Left ventricle myocardium superior (tissue), 1 donor: Measurements from ENCODE around the gene TPMT. TPM values are rescaled to one million over a fixed set of nuclear protein-coding genes. Genes with fewer than 3 reads are reported as not detected.
"Not testable (repeated sequence)": the region's sequence is repeated elsewhere in the genome, so short reads cannot be mapped to it uniquely, and the experiment has no call there.

Source experiments
- ATAC-seq: fragments of 200-7000 bp; cut with Tn5 transposase; one replicate; pipeline ENCODE4 v1.9.1; 2020; ENCODE audit warnings: mild to moderate bottlenecking, moderate library complexity
- DNase-seq: peaks from one replicate; pipeline ENCODE4 v3.0.0-alpha.2; 2020
- intact Hi-C: fragments of 100-400 bp; cut with micrococcal nuclease; formaldehyde crosslinking; loops from one replicate; pipeline ENCODE4 v1.11.0; 2022
- long read RNA-seq: library from polyadenylated mRNA; unstranded; transcript quantifications from one replicate; pipeline ENCODE4 v2.0.0, GENCODE V29; 2021
- total RNA-seq: library from RNA; stranded (reverse); fragmentation: NEBNext Ultra II Directional; extraction: Animal tissue kit (Norgen Biotek cat#: 25700); gene quantifications from one replicate; pipeline ENCODE4 v1.2.1, GENCODE V29; 2021
- donor health status: DM: no; HTN: yes; CAD: no; lungs with severe emphysema.

The TPMT gene
- total RNA-seq = 14.3 TPM
- long read RNA-seq, transcript TPMT-201 (9 exons, 3,181 nt) = major isoform, 29 of 37 reads
- long read RNA-seq, partial matches to known transcripts = 1 of 37 reads
- long read RNA-seq, other reads (novel, unspliced or antisense) = 7 of 37 reads

- intact Hi-C loops = no loop called here
- ATAC-seq (peak; percentile 23), DNase-seq (no peak)
Observed at GRCh38 chr6:18154507-18155149, at the start of gene TPMT. TPMT (minus strand) TSS chr6:18155077; CDS start chr6:18149127, 5,950 bp downstream.

DNA sequence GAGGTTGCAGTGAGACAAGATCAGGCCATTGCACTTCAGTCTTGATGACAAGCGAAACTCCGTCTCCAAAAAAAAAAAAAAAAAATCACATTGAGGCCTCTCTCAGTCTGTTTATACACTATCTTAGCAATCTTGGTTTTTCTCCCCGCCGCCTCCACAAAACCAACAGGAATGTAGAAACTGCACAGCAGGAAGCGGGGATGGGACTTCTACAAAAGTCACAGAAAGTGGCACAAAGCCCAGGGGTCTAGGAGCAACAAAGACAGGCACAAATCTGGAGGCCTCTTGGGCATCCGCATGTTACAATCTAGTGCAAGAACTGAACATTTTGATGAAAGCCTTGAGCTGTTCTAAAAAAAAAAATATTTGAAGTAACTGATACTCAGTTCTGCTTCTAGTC lies 48.9 kb upstream of the TPMT start:
- no peak for DNase-seq
- intact Hi-C loops = no loop called here
- ATAC-seq = no peak

DNA sequence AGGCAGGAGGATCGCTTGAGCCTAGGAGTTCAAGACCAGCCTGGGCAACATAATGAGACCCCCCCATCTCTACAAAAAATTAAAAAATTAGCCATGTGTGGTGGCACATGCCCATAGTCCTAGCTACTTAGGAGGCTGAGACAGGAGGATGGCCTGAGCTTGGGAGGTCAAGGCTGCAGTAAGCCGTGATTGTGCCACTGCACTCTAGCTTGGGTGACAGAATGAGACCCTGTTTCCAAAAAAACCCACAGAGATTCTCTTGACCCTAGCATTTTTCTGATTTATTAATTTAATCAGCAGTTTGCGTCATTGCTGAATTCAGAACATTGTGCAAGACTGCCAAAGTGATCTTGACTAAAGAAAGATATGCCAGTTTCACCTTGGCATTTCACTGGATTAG lies 37.1 kb upstream of the TPMT start:
- intact Hi-C loops = no loop called here
- no peak for ATAC-seq
- no peak for DNase-seq

GRCh38 chr6:18189196-18189595 lies 34.3 kb upstream of the TPMT start:
- no peak for DNase-seq
- intact Hi-C loops = no loop called here
- no peak for ATAC-seq

DNA sequence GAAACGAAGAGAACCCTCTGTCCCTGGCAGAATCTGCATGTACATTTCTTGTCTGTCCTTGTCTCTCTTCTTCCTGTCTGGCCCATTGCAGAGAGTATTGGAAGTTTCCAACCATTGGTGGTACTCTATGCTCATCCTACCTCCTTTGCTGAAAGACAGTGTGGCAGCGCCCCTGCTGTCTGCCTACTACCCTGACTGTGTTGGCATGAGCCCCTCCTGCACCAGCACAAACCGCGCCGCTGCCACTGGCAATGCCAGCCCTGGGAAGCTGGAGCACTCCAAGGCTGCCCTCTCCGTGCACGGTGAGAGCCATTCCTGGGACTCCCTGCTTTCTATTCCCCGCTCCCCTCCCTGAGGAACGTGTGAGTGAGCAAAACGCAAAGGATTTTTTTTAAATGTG lies 32.8 kb upstream of the TPMT start:
- no peak for ATAC-seq
- intact Hi-C loops = no loop called here
- no peak for DNase-seq

GRCh38 chr6:18186540-18187250 lies 31.8 kb upstream of the TPMT start:
- intact Hi-C loops = no loop called here
- DNase-seq (no peak), ATAC-seq (no peak)

- intact Hi-C loops = no loop called here
- DNase-seq = no peak
- ATAC-seq = peak; percentile 69
Observed at GRCh38 chr6:18186033-18186432, 31.2 kb upstream of the TPMT start.

DNA sequence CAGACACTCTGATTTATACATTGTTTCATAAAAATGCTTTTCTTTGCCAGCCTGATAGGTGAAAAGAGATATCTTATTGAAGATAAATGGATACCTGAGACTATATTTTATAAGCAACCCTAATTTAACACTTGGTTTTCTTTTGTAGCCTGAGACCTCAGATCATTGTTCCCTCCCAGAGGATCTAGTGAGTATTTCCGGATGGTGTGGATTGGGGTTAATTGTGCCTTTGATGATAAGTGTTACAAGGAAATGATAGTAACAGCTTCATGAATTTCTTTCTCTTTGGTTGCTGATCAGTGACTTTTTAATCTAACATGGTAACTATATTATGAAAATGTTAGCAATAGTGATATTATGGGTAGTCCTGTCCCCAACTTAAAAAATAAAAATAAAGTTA lies 30.7 kb upstream of the TPMT start:
- intact Hi-C loops = no loop called here

GRCh38 chr6:18183766-18184165 lies 28.9 kb upstream of the TPMT start:
- ATAC-seq (no peak), DNase-seq (no peak)
- intact Hi-C loops = no loop called here

More for the DNA sequence above, 30.7 kb upstream of the TPMT start:
- ATAC-seq (no peak), DNase-seq (no peak)

- ATAC-seq (no peak), DNase-seq (no peak)
- intact Hi-C loops = no loop called here
Observed at GRCh38 chr6:18182568-18182967, 27.7 kb upstream of the TPMT start.

DNA sequence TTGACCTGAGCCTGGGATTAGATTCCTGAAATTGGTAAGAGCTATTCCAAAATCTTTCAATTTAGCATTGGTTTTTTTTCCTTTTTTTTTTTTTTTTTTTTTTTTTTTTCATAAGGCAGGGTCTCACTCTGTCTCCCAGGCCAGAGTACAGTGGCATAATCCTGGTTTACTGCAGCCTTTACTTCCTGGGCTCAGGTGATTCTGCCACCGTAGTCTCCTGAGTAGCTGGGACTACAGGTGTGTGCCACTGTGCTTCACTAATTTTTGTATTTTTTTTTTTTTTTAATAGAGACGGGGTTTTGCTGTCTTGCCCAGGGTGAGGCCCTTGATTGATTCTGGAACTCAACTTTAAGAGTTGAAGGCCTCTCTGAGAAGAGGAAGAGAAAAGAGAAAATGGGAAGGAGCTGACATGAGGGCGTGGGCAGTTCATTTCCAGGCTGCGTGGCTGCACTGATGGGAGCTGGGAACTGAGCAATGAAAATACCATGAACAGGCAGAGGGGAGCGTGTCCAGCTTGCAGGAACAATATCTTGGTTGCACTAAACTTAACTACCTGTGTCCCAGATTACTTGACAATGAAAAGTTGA lies 25.0 kb upstream of the TPMT start:
- DNase-seq (peak; percentile 36), ATAC-seq (peak; percentile 72)
- intact Hi-C loops = no loop called here

DNA sequence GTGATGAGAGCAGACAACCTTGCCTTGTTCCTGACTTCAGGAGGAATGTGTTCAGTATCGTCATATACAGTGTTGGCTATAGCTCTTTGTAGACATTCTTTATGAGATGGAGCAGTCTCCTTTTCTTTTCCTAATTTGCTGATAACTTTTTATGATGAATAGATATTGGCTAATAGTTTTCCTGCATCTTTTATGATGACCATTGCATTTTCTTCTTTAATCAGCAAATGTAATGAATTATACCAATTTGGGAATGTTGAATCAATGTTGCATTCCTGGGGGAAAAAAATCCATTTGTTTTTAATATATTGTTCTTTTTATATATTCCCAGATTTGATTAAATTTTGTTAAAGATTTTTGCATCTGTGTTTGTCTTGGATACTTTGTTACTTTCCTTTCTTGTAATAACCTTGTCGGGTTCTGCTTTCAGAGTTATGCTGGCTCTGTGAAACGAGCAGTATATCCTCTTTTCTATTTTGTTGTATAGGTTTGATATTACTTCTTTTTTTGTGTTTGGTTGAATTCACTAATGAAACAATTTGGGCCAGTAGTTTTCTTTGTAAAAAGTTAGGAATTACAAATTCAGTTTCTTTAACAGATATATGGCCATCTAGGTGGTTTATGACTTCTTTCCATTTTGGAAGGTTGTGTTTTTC lies 24.2 kb upstream of the TPMT start:
- ATAC-seq = no peak
- no peak for DNase-seq
- intact Hi-C loops = no loop called here

DNA sequence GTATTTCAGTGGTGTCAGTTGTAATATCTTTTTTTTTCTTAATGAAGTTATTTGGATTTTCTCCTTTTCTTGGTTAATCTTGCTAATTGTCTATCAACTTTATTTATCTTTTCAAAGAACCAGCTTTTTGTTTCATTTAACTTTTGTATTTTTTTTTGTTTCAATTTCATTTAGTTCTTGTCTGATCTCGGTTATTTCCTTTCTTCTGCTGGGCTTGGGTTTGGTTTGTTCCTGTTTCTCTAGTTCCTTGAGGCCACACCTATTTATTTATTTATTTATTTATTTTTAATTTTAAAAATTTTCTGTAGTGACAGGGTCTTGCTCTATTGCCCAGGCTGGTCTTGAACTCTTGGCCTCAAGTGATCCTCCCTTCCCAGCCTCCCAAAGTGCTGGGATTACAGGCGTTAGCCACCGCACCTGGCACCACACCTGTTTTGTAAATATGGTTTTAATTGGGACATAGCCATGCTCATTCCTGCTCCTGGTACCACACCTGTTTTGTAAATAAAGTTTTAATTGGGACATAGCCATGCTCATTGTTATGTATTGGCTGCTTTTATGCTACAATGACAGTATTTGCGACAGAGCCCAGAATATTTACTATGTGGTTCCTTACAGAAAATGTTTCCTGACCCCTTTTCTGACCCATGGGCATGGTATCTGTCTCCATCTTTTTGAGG lies 22.5 kb upstream of the TPMT start:
- intact Hi-C loops = no loop called here
- DNase-seq = no peak
- no peak for ATAC-seq

- ATAC-seq, DNase-seq, intact Hi-C loops: not testable (repeated sequence)
Observed at GRCh38 chr6:18176198-18176597, 21.3 kb upstream of the TPMT start.

DNA sequence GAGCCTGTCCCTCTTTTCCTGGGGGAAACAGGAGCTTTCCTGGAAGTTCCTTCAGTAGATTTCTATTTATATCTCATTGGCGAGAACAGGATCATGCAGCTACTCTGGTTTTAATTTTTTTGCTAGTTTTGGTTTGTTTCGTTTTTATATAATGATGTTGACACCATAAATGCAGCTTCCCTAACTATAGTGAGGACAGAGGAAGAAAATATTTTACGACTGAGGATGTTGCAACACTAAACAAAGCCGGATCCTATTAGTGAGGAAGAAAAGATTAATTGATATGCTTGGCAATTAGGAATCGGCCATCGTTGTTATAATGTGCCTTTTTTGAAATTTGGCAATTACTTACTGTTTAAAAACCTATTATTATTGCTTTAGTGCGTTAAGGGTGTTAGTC lies 17.0 kb upstream of the TPMT start:
- ATAC-seq = no peak
- intact Hi-C loops = no loop called here

DNA sequence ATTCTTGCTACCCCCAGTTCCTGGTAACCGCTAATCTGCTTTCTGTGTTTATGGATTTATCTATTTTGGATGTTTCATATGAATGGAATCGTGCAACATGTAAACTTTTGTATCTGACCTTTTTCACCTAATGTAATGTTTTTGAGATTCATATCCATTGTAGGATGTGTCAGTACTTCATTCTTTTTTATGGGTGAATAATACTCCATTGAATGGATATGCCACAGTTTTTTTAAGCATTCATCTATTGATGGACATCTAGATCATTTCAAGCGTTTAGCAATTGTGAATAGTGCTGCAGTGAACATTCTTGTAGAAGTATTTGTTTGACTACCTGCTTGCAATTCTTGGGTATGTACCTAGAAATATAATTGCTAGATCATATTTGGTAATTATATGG lies 13.4 kb upstream of the TPMT start:
- ATAC-seq (no peak), DNase-seq (no peak)
- intact Hi-C loops = no loop called here

More for the DNA sequence above, 17.0 kb upstream of the TPMT start:
- no peak for DNase-seq

DNA sequence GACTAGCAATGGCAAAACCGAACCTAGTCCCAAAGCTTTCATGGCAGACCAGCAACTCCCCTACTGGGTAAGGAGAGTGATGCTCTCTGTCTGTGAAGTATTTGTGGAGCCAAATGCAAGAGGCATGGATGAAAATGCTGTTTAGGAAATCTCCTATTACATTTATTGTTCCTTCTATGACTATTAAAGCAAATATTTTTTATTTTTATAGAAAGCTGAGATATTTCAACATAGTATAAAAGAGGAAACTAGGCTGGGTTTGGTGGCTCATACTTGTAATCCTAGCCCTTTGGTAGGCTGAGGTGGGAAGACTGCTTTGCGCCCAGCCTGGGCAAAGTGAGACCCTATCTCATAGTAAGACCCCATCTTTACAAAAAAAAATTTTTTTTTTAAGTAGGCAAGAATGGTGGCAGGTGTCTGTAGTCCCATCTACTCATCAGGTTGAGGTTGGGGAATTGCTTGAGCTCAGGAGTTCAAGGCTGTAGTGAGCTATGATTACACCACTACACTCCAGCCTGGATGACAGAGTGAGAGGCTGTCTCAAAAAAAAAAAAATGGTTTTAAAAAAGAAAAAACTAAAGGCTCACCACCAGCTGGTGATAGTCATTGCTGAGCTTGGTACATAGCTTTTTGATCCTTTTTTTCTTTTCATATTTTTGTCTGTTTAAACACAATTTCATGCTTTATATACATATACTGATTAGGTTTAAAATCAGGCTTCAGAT lies 11.6 kb upstream of the TPMT start:
- DNase-seq (no peak), ATAC-seq (no peak)
- intact Hi-C loops = no loop called here

DNA sequence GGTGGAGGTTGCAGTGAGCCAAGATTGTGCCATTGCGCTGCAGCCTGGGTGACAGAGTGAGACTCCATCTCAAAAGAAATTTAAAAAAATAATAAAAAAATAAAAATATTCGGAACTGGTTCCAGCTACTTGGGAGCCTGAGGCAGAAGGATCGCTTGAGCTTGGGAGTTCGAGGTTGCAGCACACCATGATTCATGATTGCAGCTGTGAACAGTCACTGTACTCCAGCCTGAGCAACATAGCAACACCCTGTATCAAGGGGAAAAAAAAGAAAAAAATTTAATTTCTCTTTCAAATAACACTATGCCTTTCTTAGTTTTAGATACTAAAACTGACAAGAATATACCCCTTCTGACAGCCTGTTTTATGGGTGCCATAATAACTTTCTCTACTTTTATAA lies 10.9 kb upstream of the TPMT start:
- ATAC-seq = no peak
- no peak for DNase-seq
- intact Hi-C loops = no loop called here

GRCh38 chr6:18162401-18162800 lies 7.5 kb upstream of the TPMT start:
- ATAC-seq (no peak), DNase-seq (no peak)
- intact Hi-C loops = no loop called here
